CD1c-positive myeloid dendritic cell (primary cell): Measurements from ENCODE around the gene NDUFV3.
A peak's percentile ranks its signal among the peaks of the same experiment; 100 is the strongest.
"Not testable (repeated sequence)": the region's sequence is repeated elsewhere in the genome, so short reads cannot be mapped to it uniquely, and the experiment has no call there.

Experiments
- DNase-seq: peaks from one replicate; pipeline ENCODE4 v3.0.0-alpha.2; 2016; ENCODE audit errors: extremely low spot score

Gene NDUFV3

DNA sequence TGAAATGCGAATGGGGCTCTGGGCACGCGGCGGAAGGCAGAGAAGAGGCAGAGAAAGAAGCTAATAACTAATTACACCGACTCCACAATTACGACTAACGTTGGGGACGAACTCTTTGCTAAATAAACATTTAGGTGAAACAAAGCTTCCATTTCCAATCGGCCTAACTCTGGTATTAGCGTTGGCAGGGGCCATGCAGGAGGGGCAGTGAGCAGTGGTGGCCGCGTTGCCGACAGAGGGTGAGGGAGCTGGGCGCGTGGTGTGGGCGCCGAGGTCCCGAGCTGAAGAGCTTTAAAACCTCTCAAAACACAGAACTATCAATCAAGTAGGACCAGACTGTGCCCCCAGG is 553 bp upstream of the NDUFV3 start:
- no peak for DNase-seq

DNA sequence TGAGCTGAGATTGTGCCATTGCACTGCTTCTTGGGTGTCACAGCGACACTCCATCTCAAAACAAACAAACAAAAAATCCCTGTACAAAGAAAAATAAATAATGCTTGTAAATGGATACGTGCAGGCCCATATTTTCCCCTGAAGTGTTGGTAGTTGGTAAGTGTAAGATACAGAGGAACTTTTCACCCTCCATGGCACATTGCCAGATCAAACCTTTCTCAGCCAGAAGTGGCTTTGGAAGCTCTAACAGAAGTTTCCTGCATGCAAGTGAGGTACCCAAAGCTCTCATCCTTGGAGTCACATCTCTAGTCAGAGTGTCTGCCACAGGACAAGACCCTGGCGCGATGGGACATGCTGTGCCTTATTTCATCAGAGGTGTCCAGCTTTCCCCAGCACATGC is 7.3 kb downstream of the NDUFV3 start:
- no peak for DNase-seq

GRCh38 chr21:42903817-42904216 is 10.7 kb downstream of the NDUFV3 start:
- no peak for DNase-seq

DNA sequence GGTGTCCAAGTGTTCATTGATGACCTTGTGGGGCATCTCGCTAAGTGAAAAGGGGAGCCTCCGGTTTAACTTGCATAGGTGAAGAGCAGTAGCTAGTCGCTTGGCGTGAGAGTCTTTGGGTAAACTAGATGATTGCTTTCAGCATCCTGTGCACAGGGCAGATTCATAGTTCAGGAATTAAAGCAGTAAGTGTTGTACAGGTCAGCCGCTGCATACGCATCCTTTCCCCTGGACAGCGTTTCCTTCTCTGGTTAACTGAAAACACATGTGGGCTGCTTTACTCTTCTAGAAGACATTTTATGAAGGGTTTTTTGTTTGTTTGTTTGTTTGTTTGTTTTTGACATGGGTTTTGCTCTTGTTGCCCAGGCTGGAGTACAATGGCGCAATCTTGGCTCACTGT is 12.1 kb downstream of the NDUFV3 start:
- no peak for DNase-seq

- no peak for DNase-seq
These were observed 13.1 kb downstream of the NDUFV3 start for GRCh38 chr21:42906233-42906632.

- not testable (repeated sequence) for DNase-seq
These were observed 15.4 kb downstream of the NDUFV3 start for GRCh38 chr21:42908484-42908883.

- not testable (repeated sequence) for DNase-seq
These were observed 18.8 kb downstream of the NDUFV3 start for GRCh38 chr21:42911920-42912319.

DNA sequence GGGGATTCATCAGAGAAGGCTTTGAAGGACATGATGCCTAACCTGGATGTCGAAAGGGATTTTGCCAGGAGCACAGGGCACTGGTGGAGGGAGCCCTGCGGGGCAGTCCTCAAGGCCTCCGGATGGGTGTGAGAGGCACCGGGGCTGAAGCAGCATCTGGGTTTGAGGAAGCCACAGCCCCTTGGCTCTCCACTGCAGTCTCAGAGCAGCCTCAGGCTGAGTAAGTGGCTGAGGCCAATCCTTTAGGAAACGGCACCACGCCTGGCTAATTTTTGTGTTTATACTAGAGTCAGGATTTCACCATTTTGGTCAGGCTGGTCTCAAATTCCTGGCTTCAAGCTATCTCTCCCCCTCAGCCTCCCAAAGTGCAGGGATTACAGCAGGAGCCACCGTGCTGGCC is 20.4 kb downstream of the NDUFV3 start:
- no peak for DNase-seq

GRCh38 chr21:42918291-42918690 is 25.2 kb downstream of the NDUFV3 start:
- no peak for DNase-seq

- DNase-seq: no peak
These were observed 28.8 kb downstream of the NDUFV3 start for GRCh38 chr21:42921927-42922326.

DNA sequence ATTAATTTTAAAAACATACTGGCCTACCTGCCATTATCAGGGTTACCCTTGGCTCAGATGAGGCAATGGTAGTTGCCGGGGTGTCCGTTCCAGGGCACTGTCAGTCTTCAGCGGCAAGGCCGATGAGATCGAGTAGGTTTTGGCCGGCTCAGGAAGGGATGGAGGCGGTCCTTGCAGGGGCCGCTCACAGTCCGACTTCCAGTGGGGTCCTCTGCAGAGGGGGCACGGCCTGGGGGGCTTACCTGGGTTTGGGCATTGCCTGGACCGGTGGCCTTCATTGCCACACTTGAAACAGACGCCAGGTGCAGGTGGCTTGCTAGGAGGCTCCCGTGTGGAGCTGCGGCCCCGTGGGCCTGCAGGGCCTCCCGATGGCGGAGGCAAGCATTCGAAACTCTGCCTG is 29.8 kb downstream of the NDUFV3 start:
- DNase-seq: no peak

DNA sequence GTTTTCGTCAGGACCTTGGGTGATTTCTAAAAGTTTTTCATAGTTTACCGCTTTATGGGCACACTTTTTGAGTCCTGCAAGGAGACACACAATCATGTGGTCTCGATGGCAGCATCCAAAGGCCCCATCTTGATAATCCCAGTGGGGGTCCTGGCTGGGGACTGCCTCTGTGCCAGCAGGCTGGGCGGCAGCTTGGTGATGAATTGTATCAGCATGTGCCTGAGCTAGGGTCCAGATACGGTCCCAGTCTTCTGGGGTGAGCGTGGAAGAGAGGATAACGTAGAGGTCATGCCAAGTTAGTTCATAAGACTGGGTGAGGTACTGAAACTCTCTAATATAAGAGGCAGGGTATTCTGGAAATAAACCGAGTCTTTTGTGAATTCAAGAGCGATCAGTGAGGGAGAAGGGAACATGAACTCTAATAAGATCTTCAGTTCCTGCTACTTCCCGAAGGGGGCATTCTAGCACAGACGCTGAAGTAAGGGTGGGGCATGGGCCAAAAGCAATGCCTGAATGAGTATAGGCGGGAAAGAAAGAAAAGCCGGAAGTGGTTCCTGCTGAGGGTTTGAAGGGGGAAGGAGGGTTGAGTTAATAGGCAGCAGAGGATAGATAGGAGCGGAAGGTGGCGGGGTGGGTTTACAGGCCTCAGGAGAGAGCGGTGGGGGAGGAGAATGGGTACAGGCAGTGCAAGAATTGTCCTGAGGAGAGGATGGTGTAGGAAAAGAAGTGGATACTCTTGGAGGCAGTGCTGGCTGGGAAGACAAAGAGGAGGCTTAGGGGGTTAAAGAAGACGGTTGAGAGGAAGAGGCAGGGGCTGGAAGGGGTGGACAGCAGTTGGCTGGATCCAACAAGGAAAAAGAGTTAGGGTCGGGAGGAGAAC is 30.7 kb downstream of the NDUFV3 start:
- peak; percentile 84 for DNase-seq

- no peak for DNase-seq
These were observed 31.3 kb downstream of the NDUFV3 start for GRCh38 chr21:42924433-42924751.

GRCh38 chr21:42925114-42925926 is 32.2 kb downstream of the NDUFV3 start, which contains the start of gene ERVH48-1:
TSS of gene ERVH48-1 (minus strand) at chr21:42925630. CDS start at chr21:42919006, 6,624 bp downstream.
- no peak for DNase-seq

- not testable (repeated sequence) for DNase-seq
These were observed 34.5 kb downstream of the NDUFV3 start for GRCh38 chr21:42927474-42928200.

DNA sequence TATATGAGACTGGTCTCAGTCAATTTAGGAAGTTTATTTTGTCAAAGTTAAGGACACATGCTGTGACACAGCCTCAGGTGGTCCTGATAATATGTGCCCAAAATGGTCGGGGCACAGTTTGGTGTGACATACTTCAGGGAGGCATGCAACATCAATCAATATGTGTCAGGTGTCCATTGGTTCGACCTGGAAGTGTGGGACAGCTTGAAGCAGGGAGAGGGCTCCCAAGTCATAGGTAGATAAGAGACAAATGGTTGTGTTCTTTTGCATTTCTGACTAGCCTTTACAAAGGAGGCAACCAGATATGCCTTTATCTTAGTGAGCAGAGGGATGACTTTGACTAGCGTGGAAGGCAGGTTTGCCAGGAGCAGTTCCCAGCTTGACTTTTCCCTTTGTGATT is 36.9 kb downstream of the NDUFV3 start:
- no peak for DNase-seq

DNA sequence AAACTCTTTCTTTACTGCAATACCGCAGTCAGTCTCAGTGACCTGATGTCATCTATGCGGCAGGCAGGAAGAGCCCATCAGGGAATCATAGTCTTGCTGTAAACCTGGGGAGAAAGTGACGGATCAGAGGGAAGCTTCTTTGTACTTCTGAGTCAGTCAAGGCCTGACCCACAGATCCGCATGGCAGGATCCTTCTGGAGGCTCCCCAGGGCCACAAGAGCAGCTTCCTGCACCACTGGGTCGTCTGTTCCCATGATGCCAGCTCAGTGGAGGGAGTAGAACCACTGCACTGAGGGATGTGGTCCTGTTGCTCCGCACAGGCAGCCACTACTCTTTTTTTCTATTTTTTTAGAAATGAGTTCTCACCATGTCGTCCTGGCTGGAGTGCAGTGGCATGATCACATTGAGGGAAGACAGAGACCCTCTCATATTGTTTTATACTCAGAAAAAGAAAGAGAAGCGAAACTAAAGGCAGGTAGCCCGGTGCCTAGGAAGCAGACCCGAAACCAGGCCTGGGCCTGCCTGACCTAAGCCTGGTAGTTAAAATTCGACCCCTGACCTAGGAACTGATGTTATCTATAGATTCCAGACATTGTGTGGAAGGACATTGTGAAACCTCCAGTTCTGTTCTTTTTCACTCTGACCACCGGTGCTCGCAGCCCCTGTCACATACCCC is 38.6 kb downstream of the NDUFV3 start:
- no peak for DNase-seq

- DNase-seq: not testable (repeated sequence)
These were observed 39.4 kb downstream of the NDUFV3 start for GRCh38 chr21:42932378-42933136.

DNA sequence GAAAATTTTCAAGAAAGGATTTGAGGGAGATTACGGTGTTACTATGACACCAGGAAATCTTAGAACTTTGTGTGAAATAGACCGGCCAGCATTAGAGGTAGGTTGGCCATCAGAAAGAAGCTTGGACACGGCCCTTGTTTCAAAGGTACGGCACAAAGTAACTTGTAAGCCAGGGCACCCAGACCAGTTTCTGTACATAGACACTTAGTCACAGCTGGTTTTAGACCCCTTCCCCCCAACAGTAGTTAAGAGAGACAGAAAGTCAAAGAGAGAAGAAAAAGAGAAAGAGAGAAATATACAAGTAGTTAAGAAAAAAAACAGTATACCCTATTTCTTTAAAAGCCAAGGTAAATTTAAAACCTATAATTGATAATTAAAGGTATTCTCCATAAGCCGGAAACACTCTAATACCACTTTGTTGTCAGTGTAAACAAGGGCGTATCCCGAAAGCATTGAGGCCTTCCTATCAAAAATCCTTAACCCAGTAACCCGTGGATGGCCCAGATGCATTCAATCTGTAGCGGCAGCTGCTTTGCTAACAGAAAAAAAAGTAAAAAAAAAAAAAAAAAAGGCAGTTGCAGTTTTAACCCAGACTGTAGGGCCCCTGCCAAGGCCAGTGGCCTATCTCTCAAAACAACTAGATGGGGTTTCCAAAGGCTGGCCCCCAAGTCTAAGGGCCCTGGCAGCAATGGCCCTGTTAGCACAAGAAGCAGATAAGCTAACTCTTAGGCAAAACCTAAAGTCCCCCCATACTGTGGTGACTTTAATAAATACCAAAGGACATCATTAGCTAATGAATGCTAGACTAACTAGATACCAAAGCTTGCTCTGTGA is 40.2 kb downstream of the NDUFV3 start:
- DNase-seq: not testable (repeated sequence)

- not testable (repeated sequence) for DNase-seq
These were observed 40.9 kb downstream of the NDUFV3 start for GRCh38 chr21:42933973-42934372.
